ENCODE data around the gene TUBB6.

TUBB6 gene

DNA sequence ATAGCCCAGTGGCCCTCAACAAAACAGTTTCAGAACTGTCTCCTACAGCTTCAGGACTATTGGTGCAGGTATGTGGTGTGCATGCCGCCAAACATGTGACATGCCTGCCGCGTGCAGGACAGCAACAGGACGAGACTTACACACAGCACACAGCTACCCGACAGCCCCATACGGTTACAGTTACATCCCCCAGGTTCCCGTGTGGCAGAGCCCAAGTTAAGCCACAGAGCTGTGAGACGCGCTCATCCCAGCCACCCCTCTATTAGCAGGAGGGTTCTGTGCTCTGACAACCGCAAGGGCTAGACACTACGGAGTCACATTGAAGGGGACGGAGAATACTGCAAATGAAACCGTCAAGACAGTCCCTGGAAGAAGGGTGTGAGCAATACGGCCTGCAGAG is 16.4 kb upstream of the TUBB6 start:
- DNase-seq, result no peak

DNA sequence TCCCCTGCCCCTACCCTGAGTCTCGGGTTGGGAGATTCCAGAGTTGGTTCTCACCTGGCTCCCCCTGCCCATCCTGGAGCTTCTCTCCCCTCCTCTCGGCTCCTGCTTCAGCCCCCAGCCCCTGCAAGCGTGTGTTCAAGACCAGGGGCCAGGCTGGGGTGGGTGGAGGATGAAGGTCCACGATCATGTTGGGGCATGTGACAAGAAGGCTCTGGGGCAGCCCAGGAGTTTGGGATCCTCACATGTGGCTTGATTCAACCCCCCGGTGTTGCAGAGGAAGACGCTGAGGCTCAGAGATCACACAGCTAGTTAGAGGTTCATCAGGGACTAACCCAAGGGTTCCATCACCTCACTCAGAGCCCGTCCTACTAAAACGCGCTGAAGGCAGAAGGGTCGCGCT is 14.2 kb upstream of the TUBB6 start:
- no peak for DNase-seq

DNA sequence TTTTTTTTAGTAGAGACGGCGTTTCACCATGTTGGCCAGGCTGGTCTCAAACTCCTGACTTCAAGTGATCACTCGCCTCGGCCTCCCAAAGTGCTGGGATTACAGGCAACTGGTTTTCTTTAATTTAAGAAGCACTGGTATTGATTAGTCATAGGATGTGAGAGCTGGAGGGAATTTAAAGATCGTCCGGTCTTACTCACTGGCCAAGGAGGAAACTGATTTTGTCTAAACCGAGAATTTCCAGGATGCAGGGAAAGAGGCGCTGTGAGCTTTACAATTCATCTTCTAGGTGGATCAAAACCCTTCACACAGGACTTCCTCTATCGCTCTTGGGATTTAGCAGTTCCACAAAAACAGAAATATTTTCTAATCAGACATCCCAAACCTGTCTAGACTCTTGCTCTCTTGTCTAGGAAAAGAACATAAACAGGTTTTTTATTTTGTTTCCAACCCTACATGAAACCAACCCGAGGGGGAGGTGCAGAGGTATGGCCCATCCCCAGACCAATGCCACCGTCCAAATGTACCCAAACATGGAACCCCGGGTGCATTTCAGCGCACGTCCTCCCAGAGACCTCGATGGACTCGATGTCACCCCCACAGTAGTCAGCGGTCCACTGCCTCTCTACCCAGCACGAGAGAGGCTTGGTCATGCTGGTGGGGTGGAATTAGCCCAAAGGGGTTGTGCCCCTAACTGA is 12.5 kb upstream of the TUBB6 start:
- DNase-seq, result no peak

DNA sequence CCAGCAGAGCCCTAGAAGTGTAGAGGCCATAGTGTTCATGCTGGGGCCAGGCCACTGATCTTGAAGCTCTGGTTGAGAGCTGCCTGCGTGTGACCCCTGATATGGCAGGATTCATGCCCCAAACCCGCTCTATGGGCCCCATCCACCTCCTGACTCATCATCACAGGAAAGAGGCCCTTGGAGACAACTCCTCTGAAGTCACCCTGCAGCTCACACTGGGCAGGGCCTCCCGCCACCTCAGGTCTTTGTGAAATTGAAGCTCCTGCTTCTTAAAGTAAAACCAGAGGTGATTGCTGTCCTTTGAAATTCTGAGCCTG is 12.0 kb upstream of the TUBB6 start:
- no peak for DNase-seq

DNA sequence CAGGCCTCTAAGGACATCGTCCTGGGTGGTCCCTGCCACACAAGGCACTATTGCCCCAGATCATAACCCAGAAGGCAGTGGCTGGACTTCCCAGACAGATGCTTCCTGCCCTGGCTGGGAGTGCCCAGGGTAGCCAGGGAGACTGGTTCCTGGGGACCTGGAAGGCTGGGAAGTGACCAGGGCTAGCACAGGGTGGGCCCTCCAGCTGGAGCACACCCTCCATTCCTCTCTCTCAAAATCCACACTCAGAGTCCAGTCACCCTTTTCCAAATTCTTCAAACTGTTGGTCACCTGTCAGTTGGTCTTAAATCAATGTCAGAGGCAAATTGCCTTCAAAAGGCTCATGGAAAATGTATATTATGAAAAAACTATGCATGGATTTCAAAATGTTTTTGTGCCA is 11.6 kb upstream of the TUBB6 start:
- DNase-seq, result no peak

DNA sequence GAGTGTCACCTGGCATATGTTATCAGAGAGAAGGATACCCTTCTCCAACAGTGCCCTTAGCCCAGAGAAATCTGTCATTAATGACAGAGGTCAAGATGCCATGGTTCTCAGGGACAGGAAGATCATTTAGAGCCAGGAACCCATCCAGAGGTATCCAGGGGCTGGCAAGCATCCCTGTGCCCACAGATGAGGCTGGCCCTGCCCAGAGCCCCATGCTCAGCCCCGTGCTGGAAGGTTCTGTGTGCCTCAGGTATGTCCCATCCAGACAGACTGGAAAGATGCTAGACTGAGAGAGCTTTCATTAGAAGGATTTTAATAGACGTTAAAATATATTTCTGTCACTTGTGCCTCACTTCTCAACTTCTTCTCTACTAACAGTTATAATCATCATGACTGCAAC is 8.2 kb upstream of the TUBB6 start:
- DNase-seq, result no peak

DNA sequence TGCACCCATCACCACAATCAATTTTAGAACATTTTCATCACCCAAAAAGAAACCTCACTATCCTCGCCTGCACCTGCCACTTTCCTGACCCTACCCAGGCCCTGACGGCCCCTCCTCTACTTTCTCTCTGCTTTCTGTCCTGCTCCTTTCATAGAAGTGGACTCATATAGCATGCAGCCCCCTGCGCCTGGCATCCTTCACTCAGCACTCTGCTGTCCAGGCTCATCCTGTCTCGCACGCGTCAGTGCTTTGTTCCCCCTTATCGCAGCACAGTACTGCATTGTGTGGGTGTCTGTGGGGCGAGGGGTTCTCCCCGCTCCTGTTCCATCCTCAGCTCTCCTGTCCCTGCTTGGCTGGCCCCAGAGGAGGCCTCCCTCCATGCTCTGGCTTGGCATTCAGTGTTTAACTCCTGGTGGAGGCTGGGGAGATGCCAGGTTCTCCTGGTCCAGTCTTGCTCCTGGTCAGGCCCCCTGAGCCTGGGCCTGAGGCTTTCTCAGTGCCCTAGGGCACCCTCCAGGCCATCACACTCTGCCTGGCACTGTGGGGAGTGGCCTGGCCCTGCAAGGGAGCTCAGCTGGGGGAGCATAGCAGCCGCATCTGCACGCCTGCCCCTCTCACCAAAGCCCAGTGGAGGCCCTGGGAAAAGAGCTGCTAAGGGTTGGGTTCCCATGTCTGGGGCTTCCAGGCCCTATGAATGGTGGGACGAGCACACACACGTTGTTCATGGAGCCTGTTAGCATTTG is 6.6 kb upstream of the TUBB6 start:
- no peak for DNase-seq

DNA sequence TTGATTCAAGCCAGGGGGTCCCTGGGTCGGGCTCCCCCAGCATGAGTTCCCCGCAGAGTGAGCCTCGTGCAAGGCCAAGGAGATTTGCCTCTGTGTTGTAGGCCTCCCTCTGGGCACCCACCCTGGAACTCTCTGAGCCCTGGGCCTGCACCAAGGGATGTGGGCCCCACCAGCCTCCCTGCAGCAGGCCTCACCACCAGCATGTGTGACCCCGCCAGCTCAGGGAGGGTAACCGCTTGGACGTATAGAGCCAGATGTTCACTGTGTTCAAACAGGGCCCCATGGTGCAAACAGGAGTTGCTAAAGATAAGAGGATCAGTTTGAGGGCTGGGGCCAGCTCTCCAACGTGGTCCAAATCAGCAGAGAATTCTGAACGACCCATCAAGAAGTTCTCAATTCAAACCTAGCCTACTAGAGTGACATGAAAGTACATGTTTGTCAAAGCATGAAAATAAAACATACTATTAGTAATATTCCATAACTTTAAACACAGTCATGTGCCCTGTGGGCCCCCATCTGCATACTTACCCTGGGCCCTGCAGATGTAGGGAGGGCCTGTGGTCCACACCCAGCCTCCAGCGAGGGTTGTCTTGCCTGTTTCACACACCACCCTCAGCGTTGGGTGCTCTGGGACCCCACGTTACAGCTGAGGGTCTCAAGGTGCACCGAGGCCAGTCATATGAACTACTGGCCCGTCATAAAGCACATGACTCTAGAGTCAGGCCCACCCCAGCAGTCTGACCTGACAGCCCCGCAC is 5.5 kb upstream of the TUBB6 start:
- DNase-seq, result no peak

DNA sequence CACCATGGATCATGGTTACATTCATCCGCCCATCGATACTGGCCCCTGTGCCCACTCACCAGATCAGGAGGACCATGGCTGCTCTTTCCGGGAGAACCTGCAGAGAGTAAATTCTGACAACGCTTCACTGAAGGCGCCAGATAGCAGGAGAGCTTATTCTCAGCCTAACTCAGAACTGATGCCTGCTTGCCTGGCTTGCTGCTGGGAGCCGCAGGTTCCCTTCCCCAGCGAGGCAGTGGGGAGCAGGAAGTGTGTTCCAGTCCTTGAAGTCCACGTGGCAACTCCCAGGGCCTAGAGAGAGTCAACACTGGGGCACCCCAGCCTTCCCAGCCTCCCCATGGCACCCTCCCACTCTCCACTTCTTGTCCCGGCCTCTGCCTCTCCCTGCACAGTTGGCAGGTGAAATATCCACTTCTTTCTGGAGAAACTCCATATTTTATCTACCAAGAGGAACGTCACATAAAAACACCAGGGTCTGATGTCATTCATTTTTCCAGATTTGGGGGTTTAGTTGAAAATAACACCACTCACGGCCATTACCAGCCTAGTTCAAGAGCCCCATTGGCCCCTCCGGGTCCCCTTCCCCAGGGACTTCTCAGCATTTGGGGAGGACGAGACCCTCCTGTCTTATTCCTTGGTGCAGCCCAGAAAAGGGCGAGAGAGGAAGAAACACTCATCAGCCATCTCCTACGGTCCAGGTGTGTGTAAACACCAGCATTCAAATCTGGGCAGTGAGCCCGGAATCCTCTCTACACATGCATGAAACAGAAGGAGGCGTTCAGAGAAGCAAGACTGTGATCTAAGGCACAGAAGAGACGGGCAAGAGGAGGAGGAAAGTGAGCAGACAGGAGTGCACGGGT is 3.5 kb upstream of the TUBB6 start:
- peak; percentile 69 for DNase-seq

DNA sequence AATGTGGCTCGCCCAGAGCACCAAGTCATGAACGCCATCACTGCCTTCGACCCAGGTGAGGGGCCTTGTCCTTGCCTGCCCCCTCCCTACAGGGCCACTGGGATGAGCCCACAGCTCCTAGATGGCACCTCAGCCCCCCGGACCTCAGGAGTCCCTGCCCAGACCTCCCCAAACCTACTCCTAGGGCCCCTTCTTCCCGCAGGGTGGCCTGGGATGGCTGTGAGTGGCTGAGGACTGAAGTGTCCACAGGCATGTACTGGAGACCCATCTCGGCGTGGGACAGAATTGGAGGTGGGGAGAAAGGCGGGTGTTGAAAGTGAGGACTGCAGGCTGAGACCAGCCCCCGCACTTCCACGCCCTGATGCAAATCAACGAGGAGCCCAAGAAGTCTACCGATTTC is 2.8 kb upstream of the TUBB6 start:
- DNase-seq, result no peak

DNA sequence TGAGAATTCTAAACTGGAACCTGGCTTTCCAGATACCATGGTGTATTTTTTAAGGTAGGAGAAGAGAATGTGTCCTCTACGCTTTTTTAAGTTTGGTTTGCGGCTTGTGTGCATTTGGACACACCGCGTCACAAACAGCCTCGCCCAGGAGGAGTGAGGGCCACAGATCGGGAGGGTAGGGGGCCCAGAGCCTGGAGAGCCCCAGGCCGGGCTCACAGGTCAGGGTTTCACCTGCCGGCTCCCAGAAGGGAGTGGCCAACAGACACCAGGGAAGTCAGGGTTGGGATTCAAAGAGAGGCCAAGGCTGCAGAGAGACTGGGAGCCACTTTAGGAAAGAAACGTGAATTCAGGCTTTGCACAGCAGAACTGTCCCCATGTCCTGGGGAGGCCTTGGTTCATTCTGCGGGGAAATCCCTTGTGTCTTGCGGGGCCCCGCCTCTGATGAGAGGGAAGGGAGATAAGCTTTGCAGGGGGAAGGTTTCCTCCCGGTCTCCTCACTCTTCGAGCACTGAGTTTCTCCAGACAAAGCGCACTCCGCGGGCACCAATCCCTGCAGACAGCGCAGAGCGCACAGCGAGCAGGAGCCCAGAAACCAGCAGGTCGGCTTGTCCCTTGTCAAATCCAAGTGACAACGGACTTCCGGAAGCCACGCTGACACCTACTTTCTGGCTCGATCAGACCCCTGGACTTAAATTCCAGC is 2.0 kb upstream of the TUBB6 start:
- no peak for DNase-seq

DNA sequence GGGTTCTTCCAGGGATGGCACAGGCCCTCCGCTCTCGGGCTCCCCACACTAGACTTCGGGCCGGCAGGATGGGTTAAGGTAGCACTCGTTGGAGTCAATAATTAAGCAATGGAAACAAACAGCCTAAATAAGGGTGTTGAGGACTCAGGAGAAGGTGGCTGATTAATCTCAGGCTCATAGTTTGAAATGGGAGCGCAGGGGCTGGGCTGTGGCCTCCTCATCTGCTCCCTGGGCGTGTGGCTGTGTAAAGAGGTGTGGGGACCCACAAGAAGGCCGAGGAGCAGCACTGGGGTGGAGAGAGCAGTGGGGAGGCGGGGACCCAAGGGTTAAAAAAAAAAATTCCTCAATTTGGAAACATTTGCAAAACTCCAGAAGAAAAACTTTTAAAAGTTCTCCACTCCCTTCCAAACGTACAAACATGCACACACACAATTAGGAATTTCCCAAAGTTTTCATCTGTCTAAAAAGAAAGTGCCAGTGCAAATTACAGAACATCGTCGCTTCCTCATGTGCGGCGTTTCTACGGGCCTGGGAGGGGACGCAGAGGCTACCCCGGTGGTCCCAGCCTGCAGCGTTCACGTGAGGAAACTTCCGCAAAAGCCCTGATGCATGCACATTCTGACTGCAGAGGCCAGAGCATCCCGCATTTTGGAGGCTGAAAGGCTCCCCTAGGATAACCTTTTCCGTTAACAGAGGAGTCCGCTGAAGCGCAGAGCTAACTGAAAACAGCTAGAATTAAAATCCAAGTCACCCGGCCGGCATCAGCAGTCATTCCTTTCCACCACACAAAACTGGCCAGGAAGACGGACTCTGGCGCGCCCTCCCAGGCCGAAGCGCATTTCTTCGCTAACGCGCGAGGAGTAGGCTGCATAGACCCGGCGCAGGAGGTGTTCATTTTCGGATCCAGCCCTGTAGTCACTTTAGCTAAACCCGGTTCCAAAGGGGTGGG is 1.0 kb upstream of the TUBB6 start:
- DNase-seq, result no peak

DNA sequence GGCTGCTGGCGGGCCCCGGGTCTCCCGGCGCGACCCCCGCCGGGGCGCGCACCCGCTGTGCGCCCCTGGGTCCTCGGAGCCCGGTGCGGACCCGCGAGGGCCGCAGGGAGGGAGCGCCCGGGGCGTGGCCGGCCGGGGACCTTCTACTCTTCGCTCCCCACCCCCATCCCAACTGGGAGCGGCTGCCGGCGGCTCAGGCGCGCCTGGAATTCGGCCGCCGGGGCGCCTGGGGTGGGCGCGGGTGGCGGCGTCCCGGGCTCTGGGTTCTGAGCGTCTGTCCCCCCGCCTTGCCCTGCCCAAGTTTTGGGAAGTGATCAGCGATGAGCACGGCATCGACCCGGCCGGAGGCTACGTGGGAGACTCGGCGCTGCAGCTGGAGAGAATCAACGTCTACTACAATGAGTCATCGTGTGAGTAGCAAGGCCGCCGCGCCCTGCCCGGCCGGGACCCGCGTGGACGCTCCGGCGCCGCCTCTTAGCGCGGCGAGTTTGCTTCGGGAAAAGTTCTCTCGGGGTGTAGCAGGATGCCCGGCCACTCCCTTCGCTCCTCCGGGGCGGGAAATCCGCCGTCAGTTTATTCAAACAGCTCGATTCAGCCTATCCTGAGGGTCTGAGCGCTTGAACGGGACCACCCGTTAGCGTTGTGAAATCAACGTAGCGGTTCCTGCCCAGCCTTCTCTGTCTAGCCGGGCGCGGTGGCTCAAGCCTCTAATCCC is 502 bp downstream of the TUBB6 start:
- peak; percentile 22 for DNase-seq

DNA sequence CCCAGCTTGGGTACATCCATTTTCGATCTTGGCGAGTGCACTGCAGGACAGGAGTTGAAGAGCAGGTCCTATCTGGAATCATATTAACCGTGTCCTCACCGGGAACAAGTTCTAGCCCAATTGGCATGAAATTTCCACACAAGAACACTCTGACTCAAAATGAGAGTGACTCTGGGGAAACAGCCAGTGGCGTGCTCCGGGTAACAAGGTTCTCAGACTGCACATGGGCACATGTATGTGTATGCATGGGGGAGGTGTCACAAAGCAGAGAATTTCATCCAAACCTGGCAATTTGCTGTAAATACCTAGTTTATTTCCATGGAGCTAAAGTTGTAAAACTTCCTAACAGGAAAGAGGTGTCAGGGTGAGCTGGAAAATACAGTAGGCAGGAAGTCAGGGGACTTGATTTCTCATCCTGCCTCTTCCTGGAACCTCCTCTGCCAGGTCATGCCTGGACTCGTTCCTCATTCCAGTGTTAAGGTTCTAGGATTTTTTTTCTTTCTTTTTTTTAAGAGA is 1.7 kb downstream of the TUBB6 start:
- DNase-seq, result no peak

DNA sequence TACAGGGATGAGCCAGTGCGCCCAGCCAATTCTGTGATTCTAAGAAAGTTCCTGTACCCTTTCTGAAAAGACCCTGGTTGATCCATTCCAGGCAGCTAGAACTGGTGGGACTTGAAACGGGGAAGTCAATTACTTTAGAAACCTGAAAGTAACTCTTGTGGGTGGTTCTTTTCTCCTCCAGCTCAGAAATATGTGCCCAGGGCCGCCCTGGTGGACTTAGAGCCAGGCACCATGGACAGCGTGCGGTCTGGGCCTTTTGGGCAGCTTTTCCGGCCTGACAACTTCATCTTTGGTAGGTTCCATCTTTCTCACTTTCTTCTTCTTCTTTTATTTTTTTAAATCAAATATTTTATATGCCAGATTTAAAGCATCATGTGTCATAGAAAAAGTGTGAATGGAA is 2.7 kb downstream of the TUBB6 start:
- no peak for DNase-seq

DNA sequence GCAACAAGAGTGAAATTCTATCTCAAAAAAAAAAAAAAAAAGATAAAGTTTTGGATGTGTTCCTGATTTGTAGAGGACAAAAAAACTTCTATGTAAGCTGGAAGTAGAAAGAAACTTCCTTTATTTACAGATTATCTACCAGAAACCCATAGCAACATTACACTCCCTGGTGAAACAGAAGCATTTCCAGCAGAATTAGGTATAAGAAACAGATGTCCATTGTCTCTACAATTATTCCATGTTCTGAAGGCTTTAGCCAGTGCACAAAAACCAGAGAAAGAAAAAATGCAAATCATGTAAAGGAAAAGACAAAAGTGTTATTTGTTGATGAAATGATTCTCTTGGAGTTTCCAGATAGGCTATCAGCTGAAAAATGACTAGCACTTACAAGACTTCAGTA is 4.9 kb downstream of the TUBB6 start:
- DNase-seq, result no peak

DNA sequence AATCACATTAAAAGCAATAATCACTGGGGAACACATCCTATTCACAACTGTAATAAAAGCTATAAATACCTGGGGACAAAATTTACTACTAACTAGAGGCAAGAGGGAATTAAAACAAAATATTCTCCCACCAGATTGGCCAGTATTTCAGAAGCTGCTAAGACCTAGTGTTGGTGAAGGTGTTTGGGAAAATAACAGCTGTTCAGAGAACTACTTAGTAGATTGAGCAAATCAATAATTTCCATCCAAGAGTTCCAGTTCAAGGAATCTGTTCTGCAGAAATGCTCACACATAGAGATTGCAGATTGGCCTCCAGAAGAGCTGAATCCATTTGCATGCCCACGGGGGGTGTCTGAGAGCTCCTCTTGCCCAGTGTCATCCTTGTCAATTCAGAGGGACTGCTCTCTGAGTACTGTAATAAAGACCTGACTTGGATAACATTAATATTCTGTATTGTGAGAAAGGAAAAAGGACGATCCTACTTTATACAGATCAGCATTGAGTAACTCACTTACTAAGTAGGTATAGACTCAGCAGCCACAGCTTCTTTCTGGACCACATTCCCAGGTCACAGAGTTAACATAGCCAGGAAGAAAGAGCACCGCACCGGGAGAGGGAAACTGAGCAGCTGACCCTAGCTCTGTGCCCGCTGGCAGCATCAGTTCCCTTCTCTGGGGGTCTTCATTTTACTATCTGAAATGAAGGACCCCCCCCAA is 5.6 kb downstream of the TUBB6 start:
- DNase-seq, result no peak

DNA sequence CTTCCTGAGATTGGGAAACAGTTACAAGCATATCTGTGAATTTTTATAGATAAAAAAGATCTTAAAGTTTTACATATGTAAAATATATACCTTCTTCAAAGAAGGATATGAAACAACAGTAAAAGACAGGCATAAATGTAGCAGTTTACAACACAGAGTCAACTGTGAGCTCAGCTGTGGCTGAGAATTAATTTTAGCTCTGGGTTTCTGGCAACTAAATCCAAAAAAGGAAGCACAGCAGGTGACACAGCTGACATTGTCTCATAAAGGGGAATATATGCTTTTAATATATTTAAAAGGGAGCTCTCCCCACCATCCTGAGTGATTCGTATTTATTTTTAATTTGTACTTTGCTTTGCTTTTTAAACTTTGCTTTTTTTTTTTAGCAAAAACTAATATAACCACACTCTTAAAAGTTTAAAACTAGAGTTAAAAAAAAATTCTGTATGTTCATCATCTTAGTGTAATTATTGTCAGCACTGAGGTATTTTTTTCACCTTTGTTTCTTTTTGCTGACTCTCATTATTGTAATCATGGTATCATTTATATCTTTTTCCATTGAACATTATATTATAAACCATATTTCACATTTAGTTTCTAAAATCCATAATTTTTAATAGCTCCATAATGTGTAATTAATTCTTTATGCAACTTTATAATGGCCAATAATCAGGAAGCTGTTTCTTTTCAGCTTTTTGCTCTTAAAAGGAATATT is 6.7 kb downstream of the TUBB6 start:
- DNase-seq, result no peak

DNA sequence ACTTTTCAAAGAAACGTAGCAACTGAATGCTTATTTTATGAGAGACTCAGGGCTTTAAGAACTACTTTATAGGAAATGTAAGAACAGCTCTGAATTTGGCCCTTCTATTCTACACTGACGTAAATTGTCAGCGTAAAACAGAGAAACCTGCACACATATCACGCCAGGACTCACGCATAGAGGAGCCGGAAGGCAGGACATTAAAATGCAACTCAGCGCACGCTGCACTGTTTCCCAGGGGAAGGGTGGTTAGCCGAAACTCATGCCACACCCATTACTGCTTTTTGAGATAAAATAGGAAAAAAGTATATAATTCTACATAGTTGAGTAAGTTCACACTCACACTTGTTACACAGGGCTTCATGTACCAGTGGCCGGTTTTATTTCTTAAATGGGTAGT is 7.4 kb downstream of the TUBB6 start:
- no peak for DNase-seq

All from NCI-H1105 (cell line).